ENCODE measurements around the gene EGF.

EGF gene

GRCh38 chr4:110007217-110007616, 94.5 kb downstream of the EGF start:
- H3K27ac Mint-ChIP-seq = no peak overlapping the region
- H3K4me3 Mint-ChIP-seq = no peak overlapping the region
- H3K4me1 Mint-ChIP-seq (ENCODE audit: low read depth) = peaks cover 10% of the 10 kb centered on the region
- H3K27me3 Mint-ChIP-seq = no peaks in the 10 kb centered on the region
- H3K36me3 Mint-ChIP-seq (ENCODE audit: low read depth) = no peaks in the 10 kb centered on the region
- no peak for DNase-seq
- H3K9me3 Mint-ChIP-seq = no peaks in the 10 kb centered on the region

DNA sequence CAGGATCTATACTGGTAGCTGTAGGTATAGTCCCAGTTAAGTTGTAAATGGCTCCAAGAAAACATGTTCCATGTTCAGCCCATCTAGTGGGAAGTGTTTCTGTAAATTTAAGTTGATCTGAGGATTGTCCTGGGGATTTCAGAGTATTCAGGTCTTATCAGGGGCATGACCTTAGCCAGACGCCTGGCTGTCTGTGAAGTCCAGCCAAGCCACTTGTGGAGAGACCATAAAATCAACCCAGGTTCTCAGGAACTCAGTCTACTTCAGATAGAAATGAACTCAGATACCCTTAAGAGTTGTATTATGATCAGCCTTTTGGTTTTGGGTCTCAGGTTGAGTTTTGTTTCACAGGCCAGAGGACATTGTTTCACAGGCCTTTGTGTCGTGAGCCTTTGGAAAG, 95.9 kb downstream of the EGF start:
- Mint-ChIP-seq H3K4me1 (ENCODE audit: low read depth) (peaks cover 10% of the 10 kb centered on the region), H3K36me3 (ENCODE audit: low read depth) (no peaks in the 10 kb centered on the region), H3K4me3 (no peak overlapping the region), H3K27ac (no peak overlapping the region), H3K9me3 (no peaks in the 10 kb centered on the region), H3K27me3 (no peaks in the 10 kb centered on the region)
- no peak for DNase-seq

DNA sequence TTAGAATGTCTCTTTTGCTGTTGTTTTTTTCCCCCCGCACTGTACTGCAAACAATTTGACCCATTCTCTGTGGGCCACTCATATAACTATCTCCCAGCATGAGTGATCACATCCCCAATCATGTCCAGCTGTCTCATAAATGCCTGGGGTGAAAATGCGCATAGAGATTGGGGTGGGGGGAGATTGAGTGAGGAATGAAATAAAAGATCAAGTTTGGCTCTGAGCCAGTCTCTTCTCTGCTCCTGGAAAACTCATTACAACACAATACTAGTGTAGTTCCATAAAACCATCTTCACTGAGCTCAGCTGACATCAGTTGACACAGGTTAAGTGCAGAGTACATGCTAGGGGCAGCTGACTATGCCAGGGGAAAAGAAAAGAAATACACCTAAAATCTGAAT, 96.9 kb downstream of the EGF start:
- no peak overlapping the region for H3K27ac Mint-ChIP-seq
- peaks cover 3% of the 10 kb centered on the region for H3K4me1 Mint-ChIP-seq (ENCODE audit: low read depth)
- H3K9me3 Mint-ChIP-seq = no peaks in the 10 kb centered on the region
- no peak overlapping the region for H3K4me3 Mint-ChIP-seq
- no peaks in the 10 kb centered on the region for H3K36me3 Mint-ChIP-seq (ENCODE audit: low read depth)
- DNase-seq = no peak
- peaks cover 4% of the 10 kb centered on the region for H3K27me3 Mint-ChIP-seq

DNA sequence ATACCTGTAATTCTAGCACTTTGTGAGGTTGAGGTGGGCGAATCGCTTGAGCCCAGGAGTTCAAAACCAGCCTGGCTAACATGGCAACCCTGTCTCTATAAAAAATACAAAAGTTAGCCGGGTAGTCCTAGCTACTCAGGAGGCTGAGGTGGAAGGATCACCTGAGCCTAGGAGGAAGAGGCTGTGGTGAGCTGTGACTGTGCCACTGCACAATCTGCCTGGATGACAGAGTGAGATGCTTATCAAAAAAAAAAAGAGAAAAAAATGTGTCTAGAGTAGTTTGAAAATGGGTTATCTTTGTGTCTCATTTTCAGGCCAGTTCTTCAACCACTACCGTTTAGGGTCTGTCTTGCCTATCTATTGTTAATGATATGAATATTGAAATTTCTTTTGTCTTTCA, 98.1 kb downstream of the EGF start:
- no peak for DNase-seq
- H3K4me3 Mint-ChIP-seq = no peak overlapping the region
- H3K27ac Mint-ChIP-seq = no peak overlapping the region

DNA sequence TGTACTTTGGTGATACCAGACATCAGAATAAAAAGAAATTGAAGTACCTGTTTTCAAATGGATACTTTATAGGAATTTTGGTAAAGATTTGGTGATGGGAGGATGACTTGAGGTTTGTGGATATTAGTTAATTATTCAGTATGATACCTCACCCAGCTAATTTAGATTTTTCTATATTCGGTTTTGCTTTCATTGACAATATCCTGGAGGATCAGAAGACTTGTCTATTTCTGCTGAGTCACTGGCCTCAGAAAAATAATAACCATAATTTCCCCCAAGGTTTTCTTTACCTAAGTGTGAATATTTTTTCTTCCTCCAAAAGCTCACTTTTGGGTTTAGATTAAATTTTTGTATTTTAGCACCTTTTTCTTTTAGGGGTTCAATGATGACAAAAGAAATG, 100.2 kb downstream of the EGF start:
- Mint-ChIP-seq H3K27ac (no peak overlapping the region), H3K27me3 (peaks cover 4% of the 10 kb centered on the region), H3K36me3 (ENCODE audit: low read depth) (no peaks in the 10 kb centered on the region), H3K4me3 (no peak overlapping the region), H3K4me1 (ENCODE audit: low read depth) (peaks cover 1% of the 10 kb centered on the region), H3K9me3 (peaks cover 7% of the 10 kb centered on the region)
- no peak for DNase-seq

More for the DNA sequence above, 98.1 kb downstream of the EGF start:
- peaks cover 4% of the 10 kb centered on the region for H3K27me3 Mint-ChIP-seq
- H3K36me3 Mint-ChIP-seq (ENCODE audit: low read depth) = no peaks in the 10 kb centered on the region
- H3K9me3 Mint-ChIP-seq = no peaks in the 10 kb centered on the region
- H3K4me1 Mint-ChIP-seq (ENCODE audit: low read depth) = peaks cover 1% of the 10 kb centered on the region

- DNase-seq = no peak
- H3K36me3 Mint-ChIP-seq (ENCODE audit: low read depth) = no peaks in the 10 kb centered on the region
- peaks cover 3% of the 10 kb centered on the region for H3K4me1 Mint-ChIP-seq (ENCODE audit: low read depth)
- H3K9me3 Mint-ChIP-seq = peaks cover 7% of the 10 kb centered on the region
- H3K4me3 Mint-ChIP-seq = no peak overlapping the region
- H3K27me3 Mint-ChIP-seq = peaks cover 4% of the 10 kb centered on the region
- no peak overlapping the region for H3K27ac Mint-ChIP-seq
These were observed 101.5 kb downstream of the EGF start for GRCh38 chr4:110014233-110014632.

DNA sequence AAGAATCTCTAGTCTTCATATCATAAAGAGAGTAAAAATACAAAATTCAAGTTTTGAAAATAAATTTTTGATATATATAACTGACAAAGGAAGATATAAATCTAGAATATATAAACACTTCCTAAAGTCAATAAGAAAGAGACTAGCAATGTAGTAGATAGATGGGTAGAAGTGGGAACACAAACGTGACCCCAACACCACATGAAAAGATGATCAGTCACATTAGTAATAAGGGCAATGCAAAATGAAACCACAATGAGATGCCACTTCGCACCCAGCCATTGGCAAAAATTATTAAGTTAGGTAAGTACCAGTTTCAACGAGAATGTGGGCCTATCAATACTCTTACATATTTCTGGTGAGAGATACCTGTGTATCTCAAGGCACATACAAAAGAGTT, 106.5 kb downstream of the EGF start:
- Mint-ChIP-seq H3K27ac (no peak overlapping the region), H3K36me3 (ENCODE audit: low read depth) (no peaks in the 10 kb centered on the region), H3K9me3 (peaks cover 7% of the 10 kb centered on the region), H3K27me3 (peaks cover 3% of the 10 kb centered on the region), H3K4me1 (ENCODE audit: low read depth) (peaks cover 21% of the 10 kb centered on the region), H3K4me3 (no peak overlapping the region)
- no peak for DNase-seq

GRCh38 chr4:110020139-110020538, 107.5 kb downstream of the EGF start:
- peaks cover 21% of the 10 kb centered on the region for H3K4me1 Mint-ChIP-seq (ENCODE audit: low read depth)
- H3K4me3 Mint-ChIP-seq = no peak overlapping the region
- no peak overlapping the region for H3K27ac Mint-ChIP-seq
- no peak for DNase-seq
- H3K36me3 Mint-ChIP-seq (ENCODE audit: low read depth) = no peaks in the 10 kb centered on the region
- peaks cover 7% of the 10 kb centered on the region for H3K9me3 Mint-ChIP-seq
- H3K27me3 Mint-ChIP-seq = no peaks in the 10 kb centered on the region

DNA sequence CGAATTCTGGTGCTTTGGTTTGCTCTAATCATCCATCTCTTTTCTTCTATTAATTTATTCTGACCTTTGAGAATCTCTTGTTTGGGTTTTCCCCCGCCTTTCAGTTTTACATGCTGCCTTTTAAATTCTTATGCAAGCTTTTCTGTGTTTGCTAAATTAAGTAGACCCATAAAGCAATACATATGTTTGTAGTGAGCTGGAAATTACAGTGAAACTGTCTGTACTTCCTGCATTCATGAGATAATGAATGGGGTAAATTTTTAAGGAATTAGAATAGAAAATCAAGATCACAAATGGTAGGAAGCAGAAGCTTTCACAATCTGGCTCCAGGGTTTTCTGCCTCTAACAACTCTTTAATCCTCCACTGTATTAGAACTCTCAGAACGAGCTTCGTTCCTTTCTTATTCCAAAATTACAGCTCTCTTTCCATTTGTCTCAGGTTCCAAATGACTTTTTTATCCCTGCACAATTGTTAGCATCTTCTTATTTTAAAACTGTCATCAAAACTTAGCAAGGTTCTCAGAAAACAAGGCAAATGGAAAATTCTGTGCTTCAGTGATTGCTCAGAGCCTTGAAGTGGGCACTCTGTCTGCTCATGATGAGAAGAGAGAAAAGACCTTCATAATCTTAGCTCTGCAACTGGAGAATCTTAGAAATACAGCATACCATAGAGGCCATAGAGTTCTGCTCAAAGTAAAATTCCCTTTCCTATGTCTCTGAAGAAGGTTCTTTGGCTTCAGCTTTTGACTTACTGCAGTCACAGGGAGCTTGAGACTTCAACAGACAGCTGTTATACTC, 108.2 kb downstream of the EGF start:
- no peak for DNase-seq
- Mint-ChIP-seq H3K27me3 (no peaks in the 10 kb centered on the region), H3K9me3 (peaks cover 7% of the 10 kb centered on the region), H3K4me3 (no peak overlapping the region), H3K4me1 (ENCODE audit: low read depth) (peaks cover 21% of the 10 kb centered on the region), H3K27ac (no peak overlapping the region), H3K36me3 (ENCODE audit: low read depth) (no peaks in the 10 kb centered on the region)

DNA sequence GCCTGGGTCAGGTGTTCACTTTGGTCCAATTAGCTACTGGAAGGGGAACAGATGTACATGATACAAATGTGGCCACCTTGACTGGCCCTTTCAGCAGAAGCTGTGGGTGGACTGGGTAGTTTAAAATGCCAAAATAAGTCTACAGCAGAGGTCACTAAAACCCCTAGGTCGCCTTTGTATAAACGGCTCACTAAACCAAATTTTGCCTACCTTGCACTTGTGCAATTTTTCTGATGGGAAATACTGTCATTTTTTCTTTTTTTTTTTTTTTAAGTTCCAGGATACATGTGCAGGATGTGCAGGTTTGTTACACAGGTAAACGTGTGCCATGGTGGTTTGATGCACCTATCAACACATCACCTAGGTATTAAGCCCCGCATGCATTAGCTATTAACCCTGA, 109.8 kb downstream of the EGF start:
- no peaks in the 10 kb centered on the region for H3K9me3 Mint-ChIP-seq
- H3K27me3 Mint-ChIP-seq = no peaks in the 10 kb centered on the region
- no peak overlapping the region for H3K27ac Mint-ChIP-seq
- DNase-seq = no peak
- no peak overlapping the region for H3K4me3 Mint-ChIP-seq
- no peaks in the 10 kb centered on the region for H3K36me3 Mint-ChIP-seq (ENCODE audit: low read depth)
- peaks cover 21% of the 10 kb centered on the region for H3K4me1 Mint-ChIP-seq (ENCODE audit: low read depth)

DNA sequence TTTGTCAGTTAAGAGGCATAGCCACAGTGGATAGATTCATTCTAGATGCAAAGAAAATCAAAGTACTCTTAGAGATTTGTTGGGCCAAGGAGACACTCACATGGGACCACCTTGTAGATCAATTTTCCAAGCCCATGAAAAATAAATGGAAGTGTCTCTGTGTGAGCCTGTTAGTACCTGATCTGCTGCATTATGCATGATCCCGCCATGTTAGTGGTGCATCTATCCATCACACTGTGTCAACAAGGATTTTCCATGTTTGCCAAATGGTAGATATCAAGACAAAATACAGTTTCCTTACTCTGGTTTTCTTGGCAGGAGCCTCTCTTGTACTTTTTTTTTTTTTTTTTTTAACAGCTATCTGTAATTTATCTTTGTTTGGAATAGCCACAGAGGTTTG, 112.4 kb downstream of the EGF start:
- no peaks in the 10 kb centered on the region for H3K36me3 Mint-ChIP-seq (ENCODE audit: low read depth)
- H3K27me3 Mint-ChIP-seq = peaks cover 2% of the 10 kb centered on the region
- H3K9me3 Mint-ChIP-seq = no peaks in the 10 kb centered on the region
- H3K4me3 Mint-ChIP-seq = no peak overlapping the region
- no peak overlapping the region for H3K27ac Mint-ChIP-seq
- peaks cover 13% of the 10 kb centered on the region for H3K4me1 Mint-ChIP-seq (ENCODE audit: low read depth)
- no peak for DNase-seq

GRCh38 chr4:110025718-110026117, 113.0 kb downstream of the EGF start:
- H3K36me3 Mint-ChIP-seq (ENCODE audit: low read depth) = no peaks in the 10 kb centered on the region
- peaks cover 8% of the 10 kb centered on the region for H3K4me1 Mint-ChIP-seq (ENCODE audit: low read depth)
- H3K9me3 Mint-ChIP-seq = no peaks in the 10 kb centered on the region
- DNase-seq = no peak
- peaks cover 8% of the 10 kb centered on the region for H3K27me3 Mint-ChIP-seq
- no peak overlapping the region for H3K27ac Mint-ChIP-seq
- no peak overlapping the region for H3K4me3 Mint-ChIP-seq

GRCh38 chr4:110032603-110033002, 119.9 kb downstream of the EGF start:
- no peak for DNase-seq
- Mint-ChIP-seq H3K27ac (no peak overlapping the region), H3K36me3 (ENCODE audit: low read depth) (no peaks in the 10 kb centered on the region), H3K4me1 (ENCODE audit: low read depth) (peaks cover 3% of the 10 kb centered on the region), H3K9me3 (no peaks in the 10 kb centered on the region), H3K4me3 (no peak overlapping the region), H3K27me3 (peaks cover 53% of the 10 kb centered on the region)

GRCh38 chr4:110033355-110034025, 120.8 kb downstream of the EGF start:
- H3K9me3 Mint-ChIP-seq = no peaks in the 10 kb centered on the region
- H3K4me3 Mint-ChIP-seq = no peak overlapping the region
- no peaks in the 10 kb centered on the region for H3K36me3 Mint-ChIP-seq (ENCODE audit: low read depth)
- H3K27me3 Mint-ChIP-seq = peaks cover 53% of the 10 kb centered on the region
- no peak for DNase-seq
- H3K27ac Mint-ChIP-seq = no peak overlapping the region
- H3K4me1 Mint-ChIP-seq (ENCODE audit: low read depth) = peaks cover 3% of the 10 kb centered on the region

DNA sequence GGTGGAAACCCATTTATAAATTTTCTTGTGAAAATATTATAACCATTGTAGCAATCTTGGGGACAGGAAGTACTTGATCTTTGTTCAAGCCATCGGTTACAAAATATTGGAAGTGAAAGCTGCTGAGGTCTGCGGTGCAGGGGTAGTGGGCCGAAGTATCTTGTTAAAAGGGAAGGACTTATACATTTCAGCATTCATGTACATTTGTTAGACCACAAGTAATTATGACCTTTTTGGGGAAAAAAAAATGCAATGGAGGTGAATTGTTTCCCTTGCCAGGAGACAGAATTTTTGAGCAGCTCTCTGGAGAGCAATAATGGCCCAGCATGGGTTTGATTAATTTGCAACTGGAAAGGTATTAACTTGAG, 121.3 kb downstream of the EGF start:
- Mint-ChIP-seq H3K27me3 (peaks cover 53% of the 10 kb centered on the region), H3K4me3 (no peak overlapping the region), H3K27ac (no peak overlapping the region), H3K36me3 (ENCODE audit: low read depth) (no peaks in the 10 kb centered on the region), H3K4me1 (ENCODE audit: low read depth) (peaks cover 3% of the 10 kb centered on the region), H3K9me3 (no peaks in the 10 kb centered on the region)
- DNase-seq = no peak
